ENCODE data around the gene NKAPL.

NKAPL gene

DNA sequence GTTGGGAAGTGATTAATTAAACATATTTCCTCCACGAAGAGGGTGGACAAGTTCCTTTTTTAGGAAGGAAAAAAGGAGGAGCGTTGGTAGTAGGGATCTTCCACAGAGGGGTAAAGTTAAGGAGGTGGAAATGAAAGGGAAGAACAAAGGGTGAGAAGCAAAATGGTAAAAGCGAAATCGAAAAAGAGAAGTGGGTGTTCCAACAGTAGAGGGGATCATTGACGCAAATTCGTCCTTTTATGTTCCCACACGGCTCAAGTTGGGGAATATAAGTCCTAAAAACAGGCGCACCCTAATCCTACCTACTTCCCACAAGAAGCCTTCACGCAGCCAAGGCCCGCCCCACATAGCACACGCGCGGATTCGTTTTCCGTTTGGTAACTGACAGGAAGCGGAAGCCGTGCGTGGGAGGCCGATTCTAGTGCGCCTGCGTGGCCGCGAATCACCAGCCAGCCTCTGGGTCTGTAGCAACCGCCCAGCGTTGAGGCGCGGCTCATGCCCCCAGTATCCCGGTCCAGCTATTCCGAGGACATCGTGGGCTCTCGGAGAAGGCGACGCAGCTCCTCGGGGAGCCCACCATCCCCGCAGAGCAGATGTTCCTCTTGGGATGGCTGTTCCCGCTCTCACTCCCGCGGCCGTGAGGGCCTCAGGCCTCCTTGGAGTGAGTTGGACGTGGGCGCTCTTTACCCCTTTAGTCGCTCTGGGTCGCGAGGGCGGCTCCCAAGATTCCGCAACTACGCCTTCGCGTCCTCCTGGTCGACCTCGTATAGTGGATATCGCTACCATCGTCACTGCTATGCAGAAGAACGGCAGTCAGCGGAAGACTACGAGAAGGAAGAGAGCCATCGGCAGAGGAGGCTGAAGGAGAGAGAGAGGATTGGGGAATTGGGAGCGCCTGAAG is at the start of gene NKAPL:
TSS of gene NKAPL (plus strand) at position 421 of the 901 bp plus-strand sequence. CDS start at position 496, 75 bp downstream.
- no peaks in the 10 kb centered on the region for H3K36me3 ChIP-seq (ENCODE audit: insufficient read depth, low read length)
- H3K9ac ChIP-seq (ENCODE audit: low read depth, low read length): peak within 1 kb of the TSS; percentile 38; the same call in 1 of the 2 replicates
- H3K9me3 ChIP-seq (ENCODE audit: control insufficient read depth, insufficient read depth, low read length): no peaks in the 10 kb centered on the region
- H3K4me1 ChIP-seq (ENCODE audit: insufficient read depth, low read length): no peaks in the 10 kb centered on the region

DNA sequence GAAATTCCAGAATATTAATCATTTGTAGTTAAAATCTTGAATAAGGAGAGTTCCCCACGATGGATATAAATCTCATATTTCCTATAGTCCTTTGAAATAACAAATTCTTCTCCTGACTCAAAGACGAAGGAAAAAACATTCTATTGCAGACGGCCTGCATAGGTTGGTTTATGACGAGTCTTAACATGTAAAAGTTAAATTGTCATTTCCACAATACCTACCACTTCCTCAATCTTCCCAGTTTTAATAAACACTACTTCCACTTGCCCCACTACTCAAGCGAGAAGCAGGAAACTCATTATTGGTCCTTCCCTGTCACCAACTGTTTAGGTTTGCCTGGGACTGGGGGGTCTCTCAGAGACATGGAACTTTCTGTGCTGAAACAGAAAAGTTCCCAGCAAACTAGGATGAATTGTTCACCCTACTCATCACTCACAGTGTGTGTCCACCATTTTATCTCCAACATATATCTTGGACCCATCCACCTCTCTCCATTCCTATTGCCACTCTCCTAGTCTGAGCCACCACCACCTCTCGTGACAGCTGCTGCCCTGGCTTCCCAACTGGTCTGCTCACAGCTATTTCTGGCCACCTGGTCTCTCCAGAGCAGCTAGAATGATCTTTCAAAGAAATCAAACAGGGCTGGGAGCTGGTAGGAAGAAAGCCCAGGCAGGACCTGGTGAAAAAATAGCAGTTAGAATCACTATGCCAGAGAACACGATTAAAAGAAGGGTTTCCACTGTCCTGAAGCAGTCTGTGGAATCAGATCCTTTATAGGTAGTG is 49.2 kb upstream of the NKAPL start:
- H3K9me3 ChIP-seq (ENCODE audit: control insufficient read depth, insufficient read depth, low read length): no peaks in the 10 kb centered on the region
- H3K9ac ChIP-seq (ENCODE audit: low read depth, low read length): no peak overlapping the region

DNA sequence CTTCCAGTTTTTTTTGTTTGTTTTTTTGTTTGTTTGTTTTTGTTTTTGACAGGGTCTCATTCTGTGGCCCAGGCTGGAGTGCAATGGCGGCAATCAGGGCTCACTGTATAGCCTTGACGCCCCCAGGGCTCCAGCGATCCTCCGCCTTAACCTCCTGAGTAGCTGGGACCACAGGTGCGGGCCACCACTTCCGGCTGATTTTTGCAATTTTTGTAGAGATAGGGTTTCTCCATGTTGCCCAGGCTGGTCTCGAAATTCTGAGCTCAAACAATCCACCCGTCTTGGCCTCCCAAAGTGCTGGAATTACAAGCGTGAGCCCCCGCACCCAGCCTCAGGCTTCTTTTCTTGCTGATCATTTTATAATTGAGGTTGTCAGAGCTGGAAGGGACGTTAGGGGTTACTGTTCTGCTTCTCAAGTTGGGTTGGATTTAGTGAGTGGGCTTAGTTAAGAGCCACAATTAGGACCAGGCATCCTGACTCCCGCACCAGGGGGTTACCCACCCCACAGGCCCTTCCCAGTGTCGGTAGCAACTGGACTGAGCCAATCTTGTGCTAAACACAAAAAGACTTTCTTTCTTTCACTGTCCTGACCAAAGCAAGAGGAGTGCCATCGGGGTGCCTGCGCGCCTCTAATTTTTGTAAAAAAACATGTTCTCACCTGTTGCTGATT is 47.1 kb upstream of the NKAPL start:
- Histone ChIP-seq H3K4me1 (ENCODE audit: insufficient read depth, low read length) (0 out of 2 replicates have a peak, but pooled peaks cover 5% of the 10 kb centered on the region), H3K9me3 (ENCODE audit: control insufficient read depth, insufficient read depth, low read length) (no peaks in the 10 kb centered on the region), H3K36me3 (ENCODE audit: insufficient read depth, low read length) (no peaks in the 10 kb centered on the region), H3K9ac (ENCODE audit: low read depth, low read length) (peak overlapping the region; percentile 98)

More for the DNA sequence above, 49.2 kb upstream of the NKAPL start:
- Histone ChIP-seq H3K4me1 (ENCODE audit: insufficient read depth, low read length) (0 out of 2 replicates have a peak, but pooled peaks cover 1% of the 10 kb centered on the region), H3K36me3 (ENCODE audit: insufficient read depth, low read length) (no peaks in the 10 kb centered on the region)

DNA sequence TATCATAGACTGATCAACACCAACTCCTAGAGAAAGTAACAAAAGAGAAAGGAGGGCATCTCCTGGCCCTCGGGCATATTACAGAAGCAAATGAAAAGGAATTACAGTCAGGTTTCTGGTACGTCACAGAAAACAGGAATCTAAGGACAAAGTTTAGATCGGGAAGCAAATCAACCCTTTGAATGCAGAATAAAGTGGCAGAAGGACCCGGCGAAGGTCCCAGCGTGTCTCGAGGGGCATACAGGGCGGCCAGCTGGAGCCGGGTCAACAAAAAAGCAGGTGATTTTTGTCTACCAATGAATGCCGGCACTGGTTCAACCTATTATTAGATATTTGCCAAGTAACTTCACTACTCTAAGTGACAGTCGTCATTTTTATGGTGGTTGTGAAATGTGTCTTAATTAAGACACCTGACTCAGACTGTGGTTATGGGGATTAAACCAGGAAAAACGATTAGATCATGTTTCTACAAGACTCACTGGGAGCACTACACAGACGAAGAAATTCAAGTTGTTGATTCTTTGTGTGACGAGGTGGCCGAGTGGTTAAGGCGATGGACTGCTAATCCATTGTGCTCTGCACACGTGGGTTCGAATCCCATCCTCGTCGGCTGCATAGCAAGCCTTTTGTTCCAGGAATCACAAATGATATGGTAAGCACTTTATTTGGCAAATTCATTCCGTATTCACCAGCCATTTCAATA is 46.4 kb upstream of the NKAPL start:
- peak overlapping the region; percentile 98 for H3K9ac ChIP-seq (ENCODE audit: low read depth, low read length)
- 0 out of 2 replicates have a peak, but pooled peaks cover 5% of the 10 kb centered on the region for H3K4me1 ChIP-seq (ENCODE audit: insufficient read depth, low read length)
- no peaks in the 10 kb centered on the region for H3K9me3 ChIP-seq (ENCODE audit: control insufficient read depth, insufficient read depth, low read length)
- H3K36me3 ChIP-seq (ENCODE audit: insufficient read depth, low read length): no peaks in the 10 kb centered on the region

DNA sequence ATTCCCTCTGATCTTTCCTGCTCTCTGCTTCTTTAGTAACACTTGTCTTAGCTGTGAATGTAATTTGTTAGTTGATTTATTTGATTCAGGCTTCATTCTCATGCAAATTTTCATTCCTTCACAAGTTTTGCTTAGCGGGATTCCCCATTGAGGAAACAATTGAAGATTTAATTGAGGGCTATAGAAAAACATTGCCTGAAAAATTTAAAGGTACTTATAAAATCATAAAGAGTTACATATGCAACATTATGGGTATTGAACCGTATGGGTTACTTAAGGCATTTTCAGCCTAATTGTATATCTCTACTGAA is 45.9 kb upstream of the NKAPL start:
- Histone ChIP-seq H3K36me3 (ENCODE audit: insufficient read depth, low read length) (no peaks in the 10 kb centered on the region), H3K9ac (ENCODE audit: low read depth, low read length) (peak overlapping the region; percentile 98; the same call in 1 of the 2 replicates), H3K9me3 (ENCODE audit: control insufficient read depth, insufficient read depth, low read length) (no peaks in the 10 kb centered on the region), H3K4me1 (ENCODE audit: insufficient read depth, low read length) (0 out of 2 replicates have a peak, but pooled peaks cover 5% of the 10 kb centered on the region)

DNA sequence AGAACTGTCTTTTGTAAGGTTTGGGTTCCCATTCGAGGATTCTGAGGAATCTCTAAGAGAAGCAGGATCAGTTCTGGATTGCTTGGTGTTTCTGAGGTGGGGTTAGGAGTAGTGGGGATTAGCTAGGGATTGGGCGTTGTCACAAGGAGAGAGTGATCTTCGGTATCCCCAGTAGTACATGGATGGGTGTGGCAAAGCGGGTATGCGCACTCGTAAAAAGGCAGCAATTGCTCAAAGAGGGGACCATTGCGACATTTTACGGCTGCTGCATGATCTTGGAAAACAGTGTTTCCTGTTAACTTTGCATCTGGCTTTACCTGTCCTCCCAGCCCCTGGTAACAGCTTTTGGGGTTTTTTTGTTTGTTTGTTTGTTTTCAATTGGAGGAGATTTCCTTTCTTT is 43.7 kb upstream of the NKAPL start:
- 0 out of 2 replicates have a peak, but pooled peaks cover 5% of the 10 kb centered on the region for H3K4me1 ChIP-seq (ENCODE audit: insufficient read depth, low read length)
- H3K9me3 ChIP-seq (ENCODE audit: control insufficient read depth, insufficient read depth, low read length): no peaks in the 10 kb centered on the region
- no peaks in the 10 kb centered on the region for H3K36me3 ChIP-seq (ENCODE audit: insufficient read depth, low read length)
- peak overlapping the region; percentile 31; the same call in 1 of the 2 replicates for H3K9ac ChIP-seq (ENCODE audit: low read depth, low read length)

DNA sequence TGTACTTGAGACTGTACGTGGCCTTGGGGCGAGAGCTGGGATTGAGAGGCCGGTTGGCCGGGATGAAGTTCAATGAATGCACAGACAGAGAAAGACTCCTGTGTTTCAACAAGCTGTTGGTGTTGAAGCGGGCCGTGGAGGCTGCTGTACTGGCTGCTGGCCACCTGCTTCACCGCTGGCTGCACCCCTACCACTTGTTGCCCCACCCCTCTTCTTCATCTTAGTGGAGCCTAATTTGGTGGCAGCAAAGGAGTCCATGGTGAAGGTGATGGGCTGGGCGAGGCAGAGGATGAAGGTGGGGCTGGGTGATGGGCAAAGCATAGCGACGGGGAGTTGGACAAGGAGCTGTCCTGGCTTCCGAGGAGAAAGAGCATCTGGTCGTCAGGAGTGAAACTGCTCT is 41.2 kb upstream of the NKAPL start:
- Histone ChIP-seq H3K9ac (ENCODE audit: low read depth, low read length) (peak overlapping the region; percentile 80; the same call in 1 of the 2 replicates), H3K9me3 (ENCODE audit: control insufficient read depth, insufficient read depth, low read length) (no peaks in the 10 kb centered on the region), H3K4me1 (ENCODE audit: insufficient read depth, low read length) (0 out of 2 replicates have a peak, but pooled peaks cover 5% of the 10 kb centered on the region), H3K36me3 (ENCODE audit: insufficient read depth, low read length) (no peaks in the 10 kb centered on the region)

DNA sequence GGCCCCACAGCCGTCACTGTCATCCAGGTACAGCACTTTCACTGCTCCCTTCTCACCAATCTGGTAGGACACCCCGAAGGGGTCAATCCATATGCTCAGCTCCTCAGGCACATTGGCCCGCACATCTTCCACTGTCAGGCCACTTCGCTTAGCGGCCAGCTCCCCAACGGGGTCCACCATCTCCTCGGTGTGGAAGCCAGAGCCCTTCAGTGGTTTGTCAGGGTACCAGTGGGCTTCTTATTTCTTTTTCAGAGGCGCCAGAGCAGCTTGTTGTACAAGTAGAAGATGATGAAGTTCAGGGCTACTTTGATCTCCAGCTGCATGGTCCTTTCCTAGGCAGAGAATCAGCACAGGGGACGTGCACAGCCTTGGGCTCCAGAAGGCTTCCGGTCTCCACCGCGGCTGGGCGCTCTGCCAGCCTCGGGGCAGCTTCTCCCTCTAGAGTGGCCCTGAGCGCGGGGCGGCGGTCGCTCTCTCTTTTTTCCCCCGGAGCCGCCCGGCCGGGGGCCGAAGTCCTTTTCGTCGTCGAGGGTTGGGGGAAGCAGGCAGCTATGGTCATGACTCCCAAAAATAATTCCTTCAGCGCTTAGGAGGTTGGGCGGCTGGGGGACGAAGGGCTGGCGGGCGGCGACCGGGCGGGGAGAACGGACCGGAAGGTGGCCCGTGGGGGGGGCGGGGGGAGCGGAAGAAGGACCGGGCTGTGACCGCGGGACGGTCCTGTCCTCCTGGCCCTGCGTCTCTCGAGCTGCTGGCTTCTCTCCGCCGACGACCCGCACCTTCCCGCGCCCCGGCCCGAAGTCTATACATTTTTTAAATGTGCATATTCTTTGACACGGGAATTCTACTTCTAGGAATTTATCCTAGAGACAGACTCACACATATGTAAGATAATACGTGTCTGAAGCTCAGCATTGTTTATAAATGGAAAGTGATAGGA is 40.5 kb upstream of the NKAPL start:
- H3K9me3 ChIP-seq (ENCODE audit: control insufficient read depth, insufficient read depth, low read length): no peaks in the 10 kb centered on the region
- peak overlapping the region; percentile 80 for H3K9ac ChIP-seq (ENCODE audit: low read depth, low read length)
- 0 out of 2 replicates have a peak, but pooled peaks cover 5% of the 10 kb centered on the region for H3K4me1 ChIP-seq (ENCODE audit: insufficient read depth, low read length)
- H3K36me3 ChIP-seq (ENCODE audit: insufficient read depth, low read length): no peaks in the 10 kb centered on the region

DNA sequence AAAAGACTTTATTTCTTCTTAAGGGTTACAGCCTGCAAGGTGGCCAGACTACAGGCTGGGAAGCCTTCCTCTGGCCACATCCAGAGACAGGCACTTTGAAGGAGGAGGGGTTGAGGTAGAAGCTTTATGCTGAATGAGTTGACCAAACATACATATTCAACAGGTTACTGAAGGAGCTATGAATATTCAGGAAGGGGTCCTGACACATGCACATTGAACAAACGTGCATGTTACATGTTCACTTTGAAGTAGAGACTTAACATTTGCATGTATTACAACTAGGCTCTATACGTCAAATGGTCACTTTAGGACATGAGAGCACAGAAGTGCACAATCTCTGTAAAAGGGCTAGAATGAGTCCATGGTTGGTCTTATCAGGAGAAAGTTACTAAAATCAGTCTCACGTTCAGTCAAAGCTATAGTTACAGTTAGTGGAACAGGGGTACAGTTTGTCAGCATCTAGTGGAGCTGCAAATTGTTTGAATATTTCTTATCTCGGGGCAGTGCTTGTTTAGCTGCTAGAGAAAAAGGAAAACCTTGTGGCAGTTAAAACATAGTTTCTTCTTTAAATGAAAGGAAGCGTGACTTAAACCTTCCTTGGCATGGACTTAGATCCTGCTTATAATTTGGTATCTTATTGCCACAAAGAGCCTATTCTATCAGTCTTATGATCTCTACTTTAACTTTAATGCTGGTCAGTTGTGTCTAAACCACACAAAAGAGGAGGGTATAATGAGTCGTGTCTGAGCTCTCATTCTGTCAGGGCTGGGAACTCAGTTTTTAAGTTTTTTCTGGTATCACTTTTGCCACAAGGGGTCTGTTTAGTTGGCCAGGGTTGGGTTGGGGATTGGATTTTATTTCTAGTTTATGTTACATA is 38.6 kb upstream of the NKAPL start:
- no peaks in the 10 kb centered on the region for H3K36me3 ChIP-seq (ENCODE audit: insufficient read depth, low read length)
- no peaks in the 10 kb centered on the region for H3K4me1 ChIP-seq (ENCODE audit: insufficient read depth, low read length)
- H3K9me3 ChIP-seq (ENCODE audit: control insufficient read depth, insufficient read depth, low read length): no peaks in the 10 kb centered on the region
- H3K9ac ChIP-seq (ENCODE audit: low read depth, low read length): 0 out of 2 replicates have a peak overlapping the region, but pooled peaks have one; percentile 22

DNA sequence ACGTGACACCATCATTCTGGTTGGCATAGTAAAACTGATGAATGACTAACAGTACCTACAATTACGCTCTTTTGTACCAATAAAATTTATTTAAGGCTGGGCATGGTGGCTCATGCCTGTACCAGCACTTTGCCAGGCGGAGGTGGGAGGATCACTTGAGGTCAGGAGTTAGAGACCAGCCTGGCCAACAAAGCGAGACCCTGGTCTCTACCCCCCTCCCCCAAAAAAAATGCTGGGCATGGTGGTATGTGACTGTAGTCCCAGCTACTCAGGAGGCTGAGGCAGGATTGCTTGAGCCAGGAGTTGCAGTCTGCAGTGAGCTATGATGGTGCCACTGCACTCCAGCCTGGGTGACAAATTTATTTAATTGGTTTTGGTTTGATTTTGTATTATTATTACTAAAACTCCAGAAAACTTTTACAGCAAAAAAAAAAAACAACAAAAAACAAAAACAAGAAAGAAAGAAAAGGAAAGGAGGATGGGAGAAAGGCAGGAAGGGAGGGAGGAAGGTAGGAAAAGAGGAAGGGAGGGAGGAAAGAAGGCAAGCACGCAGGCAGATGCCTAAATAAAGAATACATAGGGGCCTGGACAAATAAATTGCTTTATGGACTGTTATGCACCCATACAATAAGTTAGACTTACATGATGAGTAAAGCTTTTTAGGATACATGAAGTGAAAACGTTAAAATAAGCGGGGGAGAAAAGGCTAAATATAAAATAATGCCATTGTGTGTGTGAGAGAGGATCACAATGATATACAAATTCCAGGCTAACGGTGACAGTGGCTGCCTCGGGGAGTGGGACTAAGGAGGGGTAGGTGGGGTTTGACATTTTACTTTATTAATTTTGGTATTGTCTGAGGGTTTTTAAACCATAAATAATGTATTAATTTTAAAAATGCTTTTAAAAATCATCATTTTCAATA is 34.7 kb upstream of the NKAPL start:
- H3K36me3 ChIP-seq (ENCODE audit: insufficient read depth, low read length): peaks cover 9% of the 10 kb centered on the region; the same call in 1 of the 2 replicates

DNA sequence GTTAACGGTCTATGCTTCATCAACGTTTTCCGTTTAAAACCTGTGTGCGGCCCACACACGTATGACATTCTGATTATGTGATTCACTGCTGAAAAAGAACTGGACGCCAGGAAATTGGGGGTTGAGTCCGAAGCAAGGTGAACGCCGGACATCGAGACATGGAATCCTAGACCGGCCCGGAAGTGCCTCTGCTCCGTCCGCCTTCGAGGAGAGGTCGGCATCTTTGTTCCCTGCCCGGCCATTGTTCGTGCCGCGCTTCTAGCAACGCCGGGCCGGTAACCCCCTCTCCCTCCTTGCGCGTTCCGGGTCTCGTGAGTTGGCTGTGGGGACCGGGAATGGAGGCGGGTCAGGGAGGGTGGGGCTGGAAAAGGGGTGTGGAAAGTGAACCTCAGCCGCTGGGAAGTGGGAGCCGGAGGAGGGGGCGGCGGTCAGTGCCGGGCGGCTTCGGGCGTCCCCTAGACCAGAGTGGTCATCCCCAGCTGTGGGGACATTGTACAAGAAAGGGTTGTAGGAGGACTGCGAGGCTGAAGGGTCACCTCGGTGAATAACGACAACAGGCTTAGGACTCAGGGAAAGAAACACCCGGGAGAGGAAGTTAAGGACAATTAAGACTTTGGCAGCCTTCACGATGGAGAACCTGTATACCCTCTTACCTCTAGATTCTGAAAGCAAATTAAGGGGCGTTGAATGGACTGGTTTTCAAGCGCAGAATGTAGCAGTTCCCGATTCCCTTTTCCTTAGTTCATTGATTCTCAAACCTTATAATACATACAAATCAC is 33.9 kb upstream of the NKAPL start, which contains the start of gene ZSCAN9:
TSS of gene ZSCAN9 (plus strand) at position 220 of the 779 bp plus-strand sequence. CDS start 1,810 bp downstream, outside the sequence.
- Histone ChIP-seq H3K4me1 (ENCODE audit: insufficient read depth, low read length) (no peaks in the 10 kb centered on the region), H3K9ac (ENCODE audit: low read depth, low read length) (peak within 1 kb of the TSS; percentile 76), H3K36me3 (ENCODE audit: insufficient read depth, low read length) (peaks cover 9% of the 10 kb centered on the region; the same call in 1 of the 2 replicates), H3K9me3 (ENCODE audit: control insufficient read depth, insufficient read depth, low read length) (no peaks in the 10 kb centered on the region)

More for the DNA sequence above, 34.7 kb upstream of the NKAPL start:
- Histone ChIP-seq H3K9ac (ENCODE audit: low read depth, low read length) (peak overlapping the region; percentile 76), H3K9me3 (ENCODE audit: control insufficient read depth, insufficient read depth, low read length) (no peaks in the 10 kb centered on the region), H3K4me1 (ENCODE audit: insufficient read depth, low read length) (no peaks in the 10 kb centered on the region)
